SK-N-SH treated with all-trans-retinoic acid at 6 μM for 48 hours (cell line): Measurements from ENCODE around the gene CDC42.

Experiments used
- ATAC-seq: fragments of 200-7000 bp; cut with Tn5 transposase; 3 replicates; pipeline ENCODE4 v1.9.1; 2020; ENCODE audit warnings: mild to moderate bottlenecking, moderate library complexity
- ARNTL ChIP-seq: fragments of 450-650 bp; formaldehyde crosslinking; IDR thresholded peaks from 2 replicates; pipeline ENCODE4 v1.5.0; 2020; ENCODE audit warnings: low read depth, mild to moderate bottlenecking, moderate library complexity, borderline replicate concordance
- BACH2 ChIP-seq: fragments of 250-450 bp; sonication (Bioruptor Pico); IDR thresholded peaks from 2 replicates; pipeline ENCODE4 v1.9.0; 2021; ENCODE audit warnings: mild to moderate bottlenecking, borderline replicate concordance
- CREB5 ChIP-seq: fragments of 250-450 bp; sonication (Bioruptor Pico); IDR thresholded peaks from 2 replicates; pipeline ENCODE4 v1.5.1; 2020; ENCODE audit warnings: low read depth, mild to moderate bottlenecking, moderate library complexity
- CSDC2 ChIP-seq: fragments of 250-450 bp; sonication (Bioruptor Pico); IDR thresholded peaks from 2 replicates; pipeline ENCODE4 v1.5.0; 2020; ENCODE audit warnings: mild to moderate bottlenecking, moderate library complexity
- ESRRG ChIP-seq: fragments of 250-450 bp; sonication (Bioruptor Pico); IDR thresholded peaks from 2 replicates; pipeline ENCODE4 v1.6.1; 2021; ENCODE audit warnings: mild to moderate bottlenecking
- GLIS3 ChIP-seq: fragments of 250-450 bp; sonication (Bioruptor Pico); IDR thresholded peaks from 2 replicates; pipeline ENCODE4 v1.5.0; 2020; ENCODE audit warnings: mild to moderate bottlenecking, moderate library complexity
- ISL1 ChIP-seq: fragments of 250-450 bp; sonication (Bioruptor Pico); IDR thresholded peaks from 2 replicates; pipeline ENCODE4 v2.1.2; 2022; ENCODE audit warnings: mild to moderate bottlenecking, moderate library complexity
- OSR1 ChIP-seq: fragments of 250-450 bp; sonication (Bioruptor Pico); IDR thresholded peaks from 2 replicates; pipeline ENCODE4 v1.8.0; 2022; ENCODE audit warnings: moderate library complexity, mild to moderate bottlenecking, inconsistent platforms
- POU6F1 ChIP-seq: fragments of 250-450 bp; sonication (Bioruptor Pico); IDR thresholded peaks from 2 replicates; pipeline ENCODE4 v1.8.0; 2021; ENCODE audit warnings: low read depth, mild to moderate bottlenecking, moderate library complexity, borderline replicate concordance
- PPARA ChIP-seq: fragments of 250-450 bp; sonication (Bioruptor Pico); IDR thresholded peaks from 2 replicates; pipeline ENCODE4 v1.5.0; 2020; ENCODE audit warnings: mild to moderate bottlenecking, borderline replicate concordance
- RARB ChIP-seq: fragments of 250-450 bp; sonication (Bioruptor Pico); IDR thresholded peaks from 2 replicates; pipeline ENCODE4 v1.8.0; 2021; ENCODE audit warnings: mild to moderate bottlenecking, moderate library complexity
- SNAI2 ChIP-seq: fragments of 250-450 bp; sonication (Bioruptor Pico); IDR thresholded peaks from 2 replicates; pipeline ENCODE4 v1.5.0; 2020; ENCODE audit warnings: mild to moderate bottlenecking, moderate library complexity
- TCF4 ChIP-seq: fragments of 250-450 bp; sonication (Bioruptor Pico); IDR thresholded peaks from 2 replicates; pipeline ENCODE4 v1.8.0; 2021; ENCODE audit warnings: mild to moderate bottlenecking, moderate library complexity, borderline replicate concordance
- TOX ChIP-seq: fragments of 250-450 bp; sonication (Bioruptor Pico); IDR thresholded peaks from 2 replicates; pipeline ENCODE4 v1.8.0; 2021; ENCODE audit warnings: mild to moderate bottlenecking, moderate library complexity, borderline replicate concordance
- ZC3H10 ChIP-seq: fragments of 250-450 bp; sonication (Bioruptor Pico); IDR thresholded peaks from 2 replicates; pipeline ENCODE4 v1.5.1; 2021; ENCODE audit warnings: mild to moderate bottlenecking, moderate library complexity
- ZFP3 ChIP-seq: fragments of 250-450 bp; sonication (Bioruptor Pico); IDR thresholded peaks from 2 replicates; pipeline ENCODE4 v1.5.0; 2020; ENCODE audit warnings: mild to moderate bottlenecking, moderate library complexity
- ZFP30 ChIP-seq: fragments of 450-650 bp; formaldehyde crosslinking; IDR thresholded peaks from 2 replicates; pipeline ENCODE4 v1.5.0; 2022; ENCODE audit warnings: mild to moderate bottlenecking, moderate library complexity
- ZNF70 ChIP-seq: fragments of 450-650 bp; formaldehyde crosslinking; IDR thresholded peaks from 2 replicates; pipeline ENCODE4 v1.5.0; 2020; ENCODE audit warnings: mild to moderate bottlenecking, moderate library complexity
- ZNF8 ChIP-seq: fragments of 450-650 bp; formaldehyde crosslinking; IDR thresholded peaks from 2 replicates; pipeline ENCODE4 v1.5.0; 2020; ENCODE audit warnings: mild to moderate bottlenecking, moderate library complexity
- TF ChIP-seq, protein P1 (sequence below): fragments of 250-450 bp; sonication (Bioruptor Pico); IDR thresholded peaks from 2 replicates; pipeline ENCODE4 v1.8.0; 2020; ENCODE audit warnings: mild to moderate bottlenecking, moderate library complexity, borderline replicate concordance

CDC42 gene

DNA sequence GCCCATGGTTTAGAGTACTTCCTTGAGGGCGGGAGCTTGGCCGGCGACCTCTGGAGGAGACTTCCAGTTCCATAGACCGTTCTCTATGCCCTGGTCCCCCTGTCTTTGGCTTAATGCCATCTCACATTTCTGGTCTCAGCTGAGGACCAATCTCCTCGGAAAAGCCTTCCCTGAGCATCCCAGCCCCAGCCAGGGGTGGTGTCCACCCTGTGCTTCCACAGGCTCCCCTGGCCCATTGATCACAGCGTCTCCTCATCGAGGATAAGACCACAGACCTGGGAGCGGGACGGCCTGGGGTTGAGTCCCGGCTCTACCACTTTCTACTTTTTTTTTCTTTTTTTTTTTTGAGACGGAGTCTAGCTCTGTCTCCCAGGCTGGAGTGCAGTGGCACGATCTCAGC lies 75.9 kb downstream of the CDC42 start (continued):
- no peak for TF ChIP-seq TCF4

DNA sequence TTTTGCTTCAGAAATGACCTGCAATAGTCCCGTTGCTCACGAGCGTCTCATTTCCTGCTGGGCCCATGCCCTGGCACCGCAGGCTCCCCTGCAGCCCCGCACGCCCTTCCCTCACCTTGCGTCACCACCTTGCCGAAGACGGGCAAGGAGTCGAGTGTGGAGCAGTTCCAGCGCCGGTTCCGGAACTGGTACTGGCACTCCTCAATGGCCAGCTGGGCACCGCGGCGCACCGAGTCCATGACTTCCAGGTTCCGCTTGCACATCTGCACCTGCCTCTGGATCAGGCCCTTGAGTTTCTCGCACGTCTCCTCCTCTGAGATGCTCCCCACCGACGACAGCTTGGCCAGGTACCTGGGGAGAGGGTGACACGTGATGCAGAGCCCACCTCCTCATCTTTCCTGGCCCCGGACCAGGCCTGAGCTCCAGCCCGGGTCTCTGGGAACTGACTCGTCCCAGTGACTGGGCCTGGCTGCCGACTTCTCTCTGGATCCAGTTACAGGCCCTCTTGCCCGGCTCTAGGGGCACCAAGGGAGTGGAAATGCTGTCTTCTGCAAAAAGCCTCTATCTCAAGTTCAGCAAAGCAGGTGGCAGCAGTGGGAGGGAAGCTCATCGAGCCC lies 77.1 kb downstream of the CDC42 start:
- no peak for ATAC-seq
- TF ChIP-seq POU6F1 (CRISPR knock-in tag): no peak
- no peak for TF ChIP-seq ZFP30 (CRISPR knock-in tag)
- no peak for TF ChIP-seq ZNF8 (CRISPR knock-in tag)
- TF ChIP-seq OSR1 (CRISPR knock-in tag): no peak
- no peak for TF ChIP-seq CSDC2
- no peak for TF ChIP-seq ISL1
- TF ChIP-seq, all 23 proteins: peak for 0

DNA sequence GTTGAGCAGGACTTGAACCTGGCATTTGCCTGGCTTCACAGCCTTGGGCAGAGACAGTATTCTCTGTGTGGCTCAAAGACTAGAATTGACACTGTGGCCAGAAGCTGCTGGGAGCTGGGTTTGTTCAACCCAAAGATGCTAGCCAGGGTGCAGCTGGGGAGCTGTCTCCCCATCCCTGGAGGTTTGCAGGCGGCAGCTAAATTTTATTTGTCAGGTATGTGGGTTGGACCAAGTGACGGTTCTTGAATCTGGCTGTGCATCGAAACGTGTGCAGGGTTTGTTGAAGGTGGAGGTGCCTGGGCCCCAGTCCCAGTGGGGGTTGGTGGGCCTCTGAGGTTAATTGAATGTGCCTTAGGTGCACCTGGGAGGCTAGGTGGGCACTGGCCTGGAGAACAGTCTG lies 78.6 kb downstream of the CDC42 start:
- no peak for ATAC-seq
- no peak for TF ChIP-seq ARNTL

DNA sequence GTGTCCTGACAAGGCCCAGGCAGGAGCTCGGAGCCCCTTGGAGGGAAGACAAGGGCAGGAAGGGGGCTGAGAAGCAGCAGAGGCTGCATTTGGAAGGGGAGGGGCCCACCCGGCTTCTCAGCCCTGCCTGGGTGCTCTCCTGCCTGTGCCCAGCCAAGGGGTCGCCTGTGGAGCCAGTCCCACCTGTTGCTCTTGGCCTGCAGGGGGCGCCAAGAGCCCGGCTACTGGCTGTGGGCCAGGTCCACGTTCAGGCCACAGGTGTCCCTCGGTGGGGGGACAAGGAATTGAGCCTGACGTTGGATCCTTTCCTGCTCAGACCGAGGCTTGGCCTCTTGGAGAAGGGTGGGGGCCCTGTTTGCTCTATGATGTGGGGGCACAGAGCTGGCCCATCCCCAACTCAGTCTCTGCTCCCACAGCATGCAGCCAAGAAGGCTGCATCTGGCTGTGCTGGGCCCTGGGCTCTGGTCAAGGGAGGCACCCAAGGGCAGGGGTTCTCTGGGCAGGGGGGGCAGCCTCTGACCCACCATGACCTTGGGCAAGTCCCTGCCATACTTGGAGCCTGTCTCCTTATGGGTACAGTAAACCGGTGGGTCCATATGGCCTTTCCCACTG lies 79.5 kb downstream of the CDC42 start:
- TF ChIP-seq GLIS3 (no peak), ZNF70 (no peak), OSR1 (CRISPR knock-in tag) (no peak), PPARA (CRISPR knock-in tag) (no peak), ESRRG (no peak), ZC3H10 (CRISPR knock-in tag) (no peak), TOX (CRISPR knock-in tag) (no peak), ZFP3 (CRISPR knock-in tag) (no peak), RARB (CRISPR knock-in tag) (no peak), BACH2 (no peak), ISL1 (no peak), POU6F1 (CRISPR knock-in tag) (no peak), TCF4 (no peak), ZNF8 (CRISPR knock-in tag) (no peak), ARNTL (no peak), ZFP30 (CRISPR knock-in tag) (no peak), CSDC2 (no peak)
- TF ChIP-seq, protein P1, sequence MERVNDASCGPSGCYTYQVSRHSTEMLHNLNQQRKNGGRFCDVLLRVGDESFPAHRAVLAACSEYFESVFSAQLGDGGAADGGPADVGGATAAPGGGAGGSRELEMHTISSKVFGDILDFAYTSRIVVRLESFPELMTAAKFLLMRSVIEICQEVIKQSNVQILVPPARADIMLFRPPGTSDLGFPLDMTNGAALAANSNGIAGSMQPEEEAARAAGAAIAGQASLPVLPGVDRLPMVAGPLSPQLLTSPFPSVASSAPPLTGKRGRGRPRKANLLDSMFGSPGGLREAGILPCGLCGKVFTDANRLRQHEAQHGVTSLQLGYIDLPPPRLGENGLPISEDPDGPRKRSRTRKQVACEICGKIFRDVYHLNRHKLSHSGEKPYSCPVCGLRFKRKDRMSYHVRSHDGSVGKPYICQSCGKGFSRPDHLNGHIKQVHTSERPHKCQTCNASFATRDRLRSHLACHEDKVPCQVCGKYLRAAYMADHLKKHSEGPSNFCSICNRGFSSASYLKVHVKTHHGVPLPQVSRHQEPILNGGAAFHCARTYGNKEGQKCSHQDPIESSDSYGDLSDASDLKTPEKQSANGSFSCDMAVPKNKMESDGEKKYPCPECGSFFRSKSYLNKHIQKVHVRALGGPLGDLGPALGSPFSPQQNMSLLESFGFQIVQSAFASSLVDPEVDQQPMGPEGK: no peak
- ATAC-seq: peak; percentile 76

GRCh38 chr1:22132517-22133235 lies 80.2 kb downstream of the CDC42 start:
- TF ChIP-seq ZFP3 (CRISPR knock-in tag) (no peak), ZNF8 (CRISPR knock-in tag) (no peak), ARNTL (no peak), GLIS3 (no peak), ZFP30 (CRISPR knock-in tag) (no peak), BACH2 (no peak), TOX (CRISPR knock-in tag) (no peak), CREB5 (CRISPR knock-in tag) (no peak), PPARA (CRISPR knock-in tag) (no peak), ISL1 (no peak), OSR1 (CRISPR knock-in tag) (no peak), TCF4 (no peak), ESRRG (no peak), POU6F1 (CRISPR knock-in tag) (no peak), RARB (CRISPR knock-in tag) (no peak), CSDC2 (no peak), SNAI2 (CRISPR knock-in tag) (no peak)
- ATAC-seq: peak; percentile 89
